CD4-positive, alpha-beta memory T cell (primary cell): ENCODE data around the gene CPM. TPM values are rescaled to one million over a fixed set of nuclear protein-coding genes. Genes with fewer than 3 reads are reported as not detected.

ENCODE experiments used
- CTCF ChIA-PET: fragments of 350-600 bp; sonication (Branson Sonifier 250); formaldehyde crosslinking; loops from one replicate; lab custom pipeline; 2021; ENCODE audit warnings: inconsistent platforms; ENCODE audit not compliant: partially characterized antibody; lab: Charles Lee
- POLR2A ChIA-PET: fragments of 350-600 bp; sonication (Branson Sonifier 250); formaldehyde crosslinking; loops from one replicate; lab custom pipeline; 2021; ENCODE audit not compliant: partially characterized antibody; lab: Charles Lee
- DNase-seq, 5 donors: peaks; one replicate each; pipeline versions ENCODE4 v3.0.0 to v3.0.0-alpha.2; 2020 to 2022; ENCODE audit warnings: mixed read lengths in 1 of 5
- H3K27ac ChIP-seq: one replicate; pipeline ENCODE4 v1.7.0; 2013; ENCODE audit warnings: low read depth, low read length
- H3K27me3 ChIP-seq: 2 replicates; pipeline ENCODE4 v1.7.0; 2013; ENCODE audit warnings: mild to moderate bottlenecking, low read length, moderate library complexity; ENCODE audit not compliant: insufficient read depth
- H3K36me3 ChIP-seq: 2 replicates; pipeline ENCODE4 v1.7.0; 2013; ENCODE audit warnings: mild to moderate bottlenecking, low read length, moderate library complexity; ENCODE audit not compliant: insufficient read depth
- H3K4me1 ChIP-seq: 2 replicates; pipeline ENCODE4 v1.7.0; 2013; ENCODE audit warnings: mild to moderate bottlenecking, low read length, moderate library complexity; ENCODE audit not compliant: insufficient read depth
- H3K4me3 ChIP-seq, 2 donors: one replicate each; pipeline ENCODE4 v1.7.0; 2013; ENCODE audit warnings: low read length in 2 of 2, mild to moderate bottlenecking in 1 of 2
- H3K9me3 ChIP-seq, 2 donors: one replicate each; pipeline ENCODE4 v1.7.0; 2013; ENCODE audit warnings: low read length in 2 of 2, control low read depth in 1 of 2; ENCODE audit not compliant: control insufficient read depth in 1 of 2
- H3K27ac Mint-ChIP-seq, 7 donors: one replicate each; pipeline ENCODE4 v1.8.0; 2020 to 2021; ENCODE audit warnings: mixed read lengths in 7 of 7, mild to moderate bottlenecking in 6 of 7, inconsistent platforms in 3 of 7, moderate library complexity in 3 of 7
- H3K27me3 Mint-ChIP-seq, 2 donors: one replicate each; pipeline ENCODE4 v1.8.0; 2020 to 2021; ENCODE audit warnings: mixed read lengths in 2 of 2
- H3K36me3 Mint-ChIP-seq, 2 donors: one replicate each; pipeline ENCODE4 v1.8.0; 2020 to 2021; ENCODE audit warnings: mixed read lengths in 2 of 2, inconsistent platforms in 1 of 2, mild to moderate bottlenecking in 1 of 2
- H3K4me1 Mint-ChIP-seq, 4 donors: one replicate each; pipeline ENCODE4 v1.8.0; 2020 to 2021; ENCODE audit warnings: mixed read lengths in 4 of 4, mild to moderate bottlenecking in 1 of 4
- H3K4me3 Mint-ChIP-seq, 8 donors: one replicate each; pipeline ENCODE4 v1.8.0; 2020 to 2021; ENCODE audit warnings: mixed read lengths in 8 of 8, mild to moderate bottlenecking in 7 of 8, moderate library complexity in 6 of 8, inconsistent platforms in 3 of 8
- H3K9me3 Mint-ChIP-seq, 8 donors: one replicate each; pipeline ENCODE4 v1.8.0; 2020 to 2021; ENCODE audit warnings: mixed read lengths in 8 of 8, mild to moderate bottlenecking in 5 of 8, inconsistent platforms in 3 of 8, moderate library complexity in 1 of 8
- intact Hi-C: fragments of 100-400 bp; cut with micrococcal nuclease; formaldehyde crosslinking; loops from one replicate; pipeline ENCODE4 v1.15.1; 2023
- polyA plus RNA-seq, 2 donors: library from polyadenylated mRNA; unstranded; fragments of 300-500 nt; fragmentation: Illumina TruSeq; gene quantifications; one replicate each; pipeline ENCODE4 v1.2.3, GENCODE V29; 2021
- total RNA-seq, 2 experiments: library from RNA; stranded (reverse); gene quantifications; one replicate each; pipeline ENCODE4 v1.2.3, GENCODE V29; 2021

The CPM gene
- total and polyA plus RNA-seq, 4 experiments from 2014 or later, result 1.3 to 3.1 (median 2.3) TPM

DNA sequence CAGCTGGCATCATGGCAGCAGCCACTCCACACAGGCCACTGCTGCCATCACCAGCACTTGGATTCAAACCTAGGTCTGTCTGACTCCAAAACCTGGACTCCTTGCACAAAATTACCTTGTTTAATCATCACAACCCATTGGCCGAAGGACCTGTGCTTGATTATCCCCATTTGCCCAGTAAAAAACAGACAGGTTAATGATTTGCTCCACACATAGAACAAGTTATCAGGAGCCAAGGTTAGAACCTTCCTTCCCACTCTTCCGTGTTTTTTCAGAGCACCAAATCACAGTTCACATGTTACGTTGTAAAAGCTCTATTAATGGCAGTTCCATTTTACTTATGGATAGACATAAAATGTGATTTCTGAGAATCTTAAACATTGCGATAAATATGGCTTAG is 23.5 kb upstream of the CPM start:
- CTCF ChIA-PET, result no interaction called here
- H3K27ac ChIP-seq, result no peak overlapping the region
- no peaks in the 10 kb centered on the region for H3K9me3 ChIP-seq
- Mint-ChIP-seq H3K27ac (no peak overlapping the region), H3K9me3 (no peaks in the 10 kb centered on the region), H3K36me3 (no peaks in the 10 kb centered on the region), H3K4me1 (peaks cover 0 to 7% (median 4%) of the 10 kb centered on the region in 4 donors), H3K4me3 (no peak overlapping the region), H3K27me3 (no peaks in the 10 kb centered on the region)
- H3K4me3 ChIP-seq, result no peak overlapping the region
- DNase-seq, result no peak
- peaks cover 3% of the 10 kb centered on the region for H3K4me1 ChIP-seq
- H3K36me3 ChIP-seq, result no peaks in the 10 kb centered on the region
- intact Hi-C loops, result no loop called here
- no peaks in the 10 kb centered on the region for H3K27me3 ChIP-seq
- POLR2A ChIA-PET, result no interaction called here

DNA sequence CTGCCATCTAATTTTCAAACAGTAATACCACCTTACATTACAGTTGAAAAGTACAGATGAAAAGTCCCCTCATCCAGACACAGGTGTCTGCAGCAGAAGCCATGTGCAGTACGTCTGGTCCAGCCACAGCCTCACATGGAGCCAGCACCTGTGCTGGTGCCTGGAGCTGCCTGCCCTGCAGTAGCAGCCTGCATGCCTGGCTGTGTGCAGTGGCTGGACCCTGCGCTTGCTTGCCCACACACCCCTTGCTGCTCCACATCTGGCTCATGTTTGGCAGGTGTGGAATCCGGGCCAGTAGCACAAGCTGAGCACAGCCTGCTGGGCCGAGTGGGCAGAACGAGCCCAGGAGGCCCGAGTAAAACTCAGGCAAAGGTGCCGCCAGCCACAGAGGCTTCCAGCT is 21.8 kb upstream of the CPM start:
- Mint-ChIP-seq H3K9me3 (peaks cover 0 to 2% (median 0%) of the 10 kb centered on the region in 8 donors), H3K36me3 (no peaks in the 10 kb centered on the region), H3K27ac (no peak overlapping the region), H3K4me3 (no peak overlapping the region), H3K4me1 (peaks cover 0 to 7% (median 4%) of the 10 kb centered on the region in 4 donors), H3K27me3 (no peaks in the 10 kb centered on the region)
- POLR2A ChIA-PET, result no interaction called here
- intact Hi-C loops, result no loop called here
- Histone ChIP-seq H3K4me3 (no peak overlapping the region), H3K36me3 (no peaks in the 10 kb centered on the region), H3K4me1 (peaks cover 3% of the 10 kb centered on the region), H3K9me3 (no peaks in the 10 kb centered on the region), H3K27me3 (no peaks in the 10 kb centered on the region), H3K27ac (no peak overlapping the region)
- CTCF ChIA-PET, result no interaction called here
- no peak for DNase-seq

DNA sequence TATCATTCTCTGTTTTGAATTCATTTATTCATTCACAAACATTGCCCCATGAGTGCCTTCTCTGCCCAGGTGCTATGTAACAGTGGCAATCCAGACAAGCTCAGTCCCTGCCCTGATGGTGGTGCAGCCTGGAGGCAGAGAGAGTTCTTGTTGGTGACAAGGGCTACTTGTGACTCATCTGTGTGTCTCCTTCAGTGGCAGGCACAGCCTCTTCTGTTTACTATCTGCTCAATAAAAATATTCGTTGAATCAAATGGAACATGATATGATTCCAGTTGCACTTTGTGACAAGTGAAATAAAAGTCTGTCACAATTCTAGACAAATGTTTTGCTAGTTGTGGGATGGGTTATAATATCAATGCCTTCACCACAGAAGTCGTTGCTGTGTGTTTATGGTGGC is 20.6 kb upstream of the CPM start:
- H3K27ac ChIP-seq, result no peak overlapping the region
- intact Hi-C loops, result no loop called here
- ChIA-PET POLR2A (no interaction called here), CTCF (no interaction called here)
- no peaks in the 10 kb centered on the region for H3K9me3 ChIP-seq
- H3K4me1 ChIP-seq, result peaks cover 2% of the 10 kb centered on the region
- Mint-ChIP-seq H3K4me1 (peaks cover 0 to 5% (median 3%) of the 10 kb centered on the region in 4 donors), H3K27ac (no peak overlapping the region), H3K4me3 (no peak overlapping the region), H3K27me3 (no peaks in the 10 kb centered on the region), H3K9me3 (peaks cover 0 to 2% (median 0%) of the 10 kb centered on the region in 8 donors), H3K36me3 (no peaks in the 10 kb centered on the region)
- H3K27me3 ChIP-seq, result no peaks in the 10 kb centered on the region
- no peak overlapping the region for H3K4me3 ChIP-seq
- H3K36me3 ChIP-seq, result no peaks in the 10 kb centered on the region
- no peak for DNase-seq

DNA sequence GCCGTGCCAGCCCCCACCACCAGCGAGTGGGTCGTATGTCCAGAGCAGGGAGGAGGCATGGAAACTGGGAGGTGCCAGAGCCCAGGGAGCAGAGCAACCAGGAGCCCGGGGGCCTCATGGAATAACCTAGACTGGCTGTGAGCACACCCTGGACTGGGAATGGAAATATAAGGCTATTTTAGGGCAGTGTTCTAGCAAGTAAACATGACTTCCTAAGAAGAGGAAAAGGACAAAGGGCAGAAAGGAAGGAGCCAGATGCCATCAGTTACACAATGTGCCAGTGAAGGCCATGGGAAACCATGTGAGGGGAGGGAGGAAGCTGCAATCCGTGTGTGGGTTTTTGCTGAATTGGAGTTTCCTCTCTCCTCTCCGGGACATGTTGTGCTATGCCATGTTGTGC is 18.7 kb upstream of the CPM start:
- Histone ChIP-seq H3K9me3 (no peaks in the 10 kb centered on the region), H3K4me1 (no peaks in the 10 kb centered on the region), H3K4me3 (no peak overlapping the region), H3K27me3 (no peaks in the 10 kb centered on the region), H3K36me3 (no peaks in the 10 kb centered on the region), H3K27ac (no peak overlapping the region)
- ChIA-PET CTCF (no interaction called here), POLR2A (no interaction called here)
- Mint-ChIP-seq H3K36me3 (no peaks in the 10 kb centered on the region), H3K27me3 (no peaks in the 10 kb centered on the region), H3K4me3 (no peak overlapping the region), H3K27ac (no peak overlapping the region), H3K4me1 (no peaks in the 10 kb centered on the region), H3K9me3 (peaks cover 0 to 2% (median 0%) of the 10 kb centered on the region in 8 donors)
- intact Hi-C loops, result no loop called here
- no peak for DNase-seq

DNA sequence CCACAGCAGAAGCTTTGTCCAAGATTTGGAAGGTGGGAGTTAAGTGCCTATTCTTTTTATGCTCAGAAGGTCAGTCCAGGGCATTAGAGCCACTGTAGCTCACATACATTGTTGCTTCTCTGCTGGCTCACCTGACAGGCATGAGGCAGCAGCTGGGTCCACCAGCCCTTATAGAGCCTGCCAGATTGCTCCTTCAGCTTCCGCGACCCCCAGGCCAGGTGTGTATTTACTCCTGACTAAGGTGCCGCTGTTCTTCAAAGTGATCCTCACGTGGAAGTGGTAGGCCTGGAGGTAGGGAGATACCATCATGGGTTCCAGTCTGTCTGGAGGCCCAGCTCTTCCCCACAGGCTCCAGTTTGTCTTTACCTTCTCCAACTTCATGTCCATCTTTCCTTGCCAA is 17.5 kb upstream of the CPM start:
- Histone ChIP-seq H3K9me3 (no peaks in the 10 kb centered on the region), H3K4me1 (no peaks in the 10 kb centered on the region), H3K27me3 (no peaks in the 10 kb centered on the region), H3K27ac (no peak overlapping the region), H3K36me3 (no peaks in the 10 kb centered on the region), H3K4me3 (no peak overlapping the region)
- H3K27me3 Mint-ChIP-seq, result no peaks in the 10 kb centered on the region
- intact Hi-C loops, result no loop called here
- no peaks in the 10 kb centered on the region for H3K36me3 Mint-ChIP-seq
- DNase-seq, result no peak
- peaks cover 0 to 2% (median 0%) of the 10 kb centered on the region in 8 donors for H3K9me3 Mint-ChIP-seq
- no peak overlapping the region for H3K4me3 Mint-ChIP-seq
- H3K27ac Mint-ChIP-seq, result no peak overlapping the region
- POLR2A ChIA-PET, result no interaction called here
- H3K4me1 Mint-ChIP-seq, result no peaks in the 10 kb centered on the region
- CTCF ChIA-PET, result no interaction called here

DNA sequence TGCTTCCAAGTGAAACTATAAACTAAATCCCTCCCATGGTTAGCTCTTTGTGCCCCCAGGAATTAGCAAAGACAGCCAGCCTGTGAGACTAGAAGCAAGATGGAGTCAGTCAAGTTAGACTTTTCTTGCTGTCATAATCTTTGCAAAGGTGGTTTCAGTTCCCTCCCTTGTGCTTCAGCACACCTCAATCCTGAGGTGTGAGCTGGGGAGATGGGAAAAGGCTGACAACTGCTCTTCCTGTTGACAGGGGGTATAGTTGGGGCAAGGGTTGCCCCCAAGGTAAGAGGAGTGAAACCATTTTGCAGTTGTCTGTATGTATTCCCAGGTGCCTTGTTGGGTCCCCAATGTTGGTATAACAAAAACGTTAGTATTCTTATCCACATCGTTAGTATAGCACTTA is 12.3 kb upstream of the CPM start:
- Histone ChIP-seq H3K4me3 (no peak overlapping the region), H3K4me1 (no peaks in the 10 kb centered on the region), H3K9me3 (no peaks in the 10 kb centered on the region), H3K27ac (no peak overlapping the region), H3K27me3 (no peaks in the 10 kb centered on the region), H3K36me3 (no peaks in the 10 kb centered on the region)
- Mint-ChIP-seq H3K27ac (no peak overlapping the region), H3K4me1 (no peaks in the 10 kb centered on the region), H3K4me3 (no peak overlapping the region), H3K9me3 (peaks cover 0 to 2% (median 0%) of the 10 kb centered on the region in 8 donors), H3K36me3 (no peaks in the 10 kb centered on the region), H3K27me3 (peaks cover 2 to 3% of the 10 kb centered on the region in 2 donors)
- DNase-seq, result no peak
- CTCF ChIA-PET, result no interaction called here
- POLR2A ChIA-PET, result no interaction called here
- intact Hi-C loops, result no loop called here

DNA sequence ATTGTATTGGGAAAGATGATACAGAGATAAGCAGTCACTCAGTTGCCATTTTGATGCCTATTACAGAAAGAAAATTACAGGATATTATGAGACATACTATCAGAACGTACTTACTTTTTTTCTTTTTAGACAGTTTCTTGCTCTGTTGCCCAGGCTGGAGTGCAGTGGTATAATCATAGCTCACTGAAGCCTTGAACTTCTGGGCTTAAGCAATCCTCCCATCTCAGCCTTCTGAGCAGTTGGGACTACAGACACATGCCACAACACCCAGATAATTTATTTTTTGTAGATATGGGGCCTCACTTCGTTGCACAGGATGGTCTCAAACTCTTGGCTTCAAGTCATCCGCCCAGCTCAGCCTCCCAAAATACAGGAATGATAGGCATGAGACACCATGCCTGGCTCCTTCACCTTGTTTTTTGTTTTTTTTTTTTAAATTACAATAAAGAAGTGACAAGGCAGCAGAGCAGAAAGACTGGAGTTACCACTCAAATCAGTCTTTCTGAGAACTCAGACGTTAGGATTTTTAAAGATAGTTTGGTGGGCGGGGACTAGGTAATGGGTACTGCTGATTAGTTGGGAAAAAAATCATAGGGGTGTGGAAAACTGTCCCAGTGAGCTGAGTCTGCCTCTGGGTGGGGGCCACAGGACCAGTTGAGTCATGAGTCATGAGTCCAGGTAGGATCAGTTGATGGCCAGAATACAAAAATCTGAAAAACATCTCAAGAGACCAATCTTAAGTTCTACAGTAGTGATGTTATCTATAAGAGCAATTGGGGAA is 11.5 kb upstream of the CPM start:
- Histone ChIP-seq H3K36me3 (no peaks in the 10 kb centered on the region), H3K9me3 (no peaks in the 10 kb centered on the region), H3K4me3 (no peak overlapping the region), H3K27me3 (no peaks in the 10 kb centered on the region), H3K4me1 (no peaks in the 10 kb centered on the region), H3K27ac (no peak overlapping the region)
- POLR2A ChIA-PET, result no interaction called here
- Mint-ChIP-seq H3K4me1 (no peaks in the 10 kb centered on the region), H3K27me3 (peaks cover 2 to 3% of the 10 kb centered on the region in 2 donors), H3K27ac (no peak overlapping the region), H3K4me3 (no peak overlapping the region), H3K9me3 (no peaks in the 10 kb centered on the region), H3K36me3 (no peaks in the 10 kb centered on the region)
- no peak for DNase-seq
- CTCF ChIA-PET, result no interaction called here
- intact Hi-C loops, result no loop called here
